HepG2 (cell line): ENCODE results near the gene FAM229A. TPM values are rescaled to one million over a fixed set of nuclear protein-coding genes. Genes with fewer than 3 reads are reported as not detected.

Source experiments
- CAMTA2 ChIP-seq: sonication (generic); formaldehyde crosslinking; IDR thresholded peaks from 2 replicates; pipeline ENCODE4 v1.4.0; 2020; ENCODE audit warnings: mild to moderate bottlenecking, missing genetic modification reagents, borderline replicate concordance
- JUNB ChIP-seq: sonication (generic); formaldehyde crosslinking; IDR thresholded peaks from 2 replicates; pipeline ENCODE4 v1.8.0; 2022; ENCODE audit warnings: missing genetic modification reagents, mild to moderate bottlenecking, borderline replicate concordance
- MAF1 ChIP-seq: sonication (generic); formaldehyde crosslinking; IDR thresholded peaks from 2 replicates; pipeline ENCODE4 v1.5.0; 2020; ENCODE audit warnings: missing genetic modification reagents, borderline replicate concordance
- PAWR ChIP-seq: sonication (generic); formaldehyde crosslinking; IDR thresholded peaks from 2 replicates; pipeline ENCODE4 v1.4.0; 2020; ENCODE audit warnings: missing genetic modification reagents, mild to moderate bottlenecking, borderline replicate concordance
- PHB2 ChIP-seq: fragments of 450-650 bp; IDR thresholded peaks from 2 replicates; pipeline ENCODE4 v1.6.1; 2018; ENCODE audit not compliant: partially characterized antibody
- RBFOX2 ChIP-seq: fragments of 200-400 bp; formaldehyde crosslinking; IDR thresholded peaks from 2 replicates; pipeline ENCODE4 v1.6.1; 2017; ENCODE audit warnings: low read depth, mild to moderate bottlenecking, low read length
- TBX3 ChIP-seq: fragments of 450-650 bp; IDR thresholded peaks from 2 replicates; pipeline ENCODE4 v1.6.1; 2017; ENCODE audit warnings: antibody characterized with exemption, mild to moderate bottlenecking, inconsistent platforms, borderline replicate concordance
- THAP7 ChIP-seq: sonication (generic); formaldehyde crosslinking; IDR thresholded peaks from 2 replicates; pipeline ENCODE4 v1.8.1; 2023; ENCODE audit warnings: mild to moderate bottlenecking, missing genetic modification reagents
- UBTF ChIP-seq: sonication (generic); formaldehyde crosslinking; IDR thresholded peaks from 2 replicates; pipeline ENCODE4 v1.4.0; 2020; ENCODE audit warnings: mild to moderate bottlenecking, missing genetic modification reagents
- ZGPAT ChIP-seq: IDR thresholded peaks from 2 replicates; pipeline ENCODE4 v1.6.1; 2016; ENCODE audit warnings: mild to moderate bottlenecking
- ZMAT5 ChIP-seq: sonication (generic); formaldehyde crosslinking; IDR thresholded peaks from 2 replicates; pipeline ENCODE4 v1.5.0; 2020; ENCODE audit warnings: mild to moderate bottlenecking, low read depth, missing genetic modification reagents, borderline replicate concordance
- ZNF136 ChIP-seq: sonication (generic); formaldehyde crosslinking; IDR thresholded peaks from 2 replicates; pipeline ENCODE4 v1.8.1; 2022; ENCODE audit warnings: low read depth, mild to moderate bottlenecking, moderate library complexity, missing genetic modification reagents
- ZNF562 ChIP-seq: sonication (generic); formaldehyde crosslinking; IDR thresholded peaks from 2 replicates; pipeline ENCODE4 v1.8.0; 2022; ENCODE audit warnings: missing genetic modification reagents, borderline replicate concordance
- ZNF768 ChIP-seq: sonication (generic); formaldehyde crosslinking; IDR thresholded peaks from 2 replicates; pipeline ENCODE4 v1.4.0; 2020; ENCODE audit warnings: missing genetic modification reagents
- ZNF878 ChIP-seq: sonication (generic); formaldehyde crosslinking; IDR thresholded peaks from 2 replicates; pipeline ENCODE4 v1.8.1; 2023; ENCODE audit warnings: mild to moderate bottlenecking, missing genetic modification reagents, moderate library complexity
- polyA plus RNA-seq, 8 experiments: library from polyadenylated mRNA; depleted of rRNA in 3 of 8; stranded (reverse) in 7 of 8; unstranded in 1 of 8; fragments of >200 nt; fragmentation: Illumina TruSeq in 4 of 8; extraction: Trizol in 4 of 8; gene quantifications; 2 replicates each; pipeline versions ENCODE4 v1.2.1 to v1.2.3, GENCODE V29; 2011 to 2016; ENCODE audit warnings: low read depth in 4 of 8, missing spikeins in 1 of 8, mixed read lengths in 1 of 8; ENCODE audit not compliant: insufficient read depth in 1 of 8
- total RNA-seq, 5 experiments: library from RNA; depleted of rRNA; stranded (reverse); fragments of >200 nt; fragmentation: Illumina TruSeq; extraction: Trizol; gene quantifications; 2 replicates each; pipeline ENCODE4 v1.2.3, GENCODE V29; 2016; ENCODE audit warnings: low read depth in 1 of 5
- TF ChIP-seq, protein P1 (sequence below): sonication (generic); formaldehyde crosslinking; IDR thresholded peaks from 2 replicates; pipeline ENCODE4 v1.9.0; 2021; ENCODE audit warnings: missing genetic modification reagents, borderline replicate concordance
- TF ChIP-seq, protein P2 (sequence below): sonication (generic); formaldehyde crosslinking; IDR thresholded peaks from 2 replicates; pipeline ENCODE4 v1.4.0; 2020; ENCODE audit warnings: missing genetic modification reagents

The FAM229A gene
- total and polyA plus RNA-seq, 2 of the 13 experiments (the other 11 are each of a cell fraction or from before 2014, with no cell fraction given) = 3.2 to 17.6 TPM

DNA sequence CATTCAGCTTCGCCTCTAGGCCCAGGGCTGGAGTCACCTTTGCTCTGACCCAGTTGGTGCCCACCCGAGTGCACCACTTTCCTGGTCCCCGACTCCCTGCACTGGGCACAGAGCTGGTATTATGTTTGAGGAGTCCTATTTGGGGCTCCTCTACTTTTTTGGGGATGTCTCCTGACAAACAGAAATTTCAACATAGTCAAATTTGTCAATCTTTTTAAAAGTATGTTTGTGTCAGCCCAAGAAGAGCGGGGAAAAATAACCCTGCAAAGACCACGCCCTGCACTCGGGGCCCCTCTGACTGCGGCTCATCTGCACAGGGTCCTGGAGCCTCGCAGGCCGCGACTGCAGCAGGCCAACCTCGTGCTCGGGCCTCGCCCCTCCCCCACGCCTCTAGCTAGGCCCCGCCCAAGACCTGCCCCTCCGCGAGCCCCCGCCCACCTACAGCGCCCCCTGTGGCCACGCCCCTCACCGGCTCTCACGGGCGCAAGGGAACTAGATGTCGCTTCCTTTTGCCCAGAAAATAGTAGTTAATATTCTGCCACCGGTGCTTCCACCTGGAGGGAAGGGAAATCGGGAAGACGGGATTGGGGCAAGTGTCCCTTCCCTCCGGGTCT is 11.4 kb downstream of the FAM229A start (continued):
- TF ChIP-seq TBX3 (no peak), ZNF768 (CRISPR knock-in tag) (peak; percentile 65; the same call in 1 of the 2 replicates), JUNB (CRISPR knock-in tag) (no peak), MAF1 (CRISPR knock-in tag) (no peak), ZGPAT (peak; percentile 87), THAP7 (CRISPR knock-in tag) (no peak), UBTF (CRISPR knock-in tag) (no peak), PAWR (CRISPR knock-in tag) (no peak), ZMAT5 (CRISPR knock-in tag) (no peak), RBFOX2 (no peak), ZNF562 (CRISPR knock-in tag) (no peak), ZNF136 (CRISPR knock-in tag) (no peak), PHB2 (no peak), CAMTA2 (no peak), ZNF878 (peak; percentile 82; the same call in 1 of the 2 replicates)
- TF ChIP-seq, protein P1, sequence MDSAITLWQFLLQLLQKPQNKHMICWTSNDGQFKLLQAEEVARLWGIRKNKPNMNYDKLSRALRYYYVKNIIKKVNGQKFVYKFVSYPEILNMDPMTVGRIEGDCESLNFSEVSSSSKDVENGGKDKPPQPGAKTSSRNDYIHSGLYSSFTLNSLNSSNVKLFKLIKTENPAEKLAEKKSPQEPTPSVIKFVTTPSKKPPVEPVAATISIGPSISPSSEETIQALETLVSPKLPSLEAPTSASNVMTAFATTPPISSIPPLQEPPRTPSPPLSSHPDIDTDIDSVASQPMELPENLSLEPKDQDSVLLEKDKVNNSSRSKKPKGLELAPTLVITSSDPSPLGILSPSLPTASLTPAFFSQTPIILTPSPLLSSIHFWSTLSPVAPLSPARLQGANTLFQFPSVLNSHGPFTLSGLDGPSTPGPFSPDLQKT (CRISPR knock-in tag) = no peak
- TF ChIP-seq, protein P2, sequence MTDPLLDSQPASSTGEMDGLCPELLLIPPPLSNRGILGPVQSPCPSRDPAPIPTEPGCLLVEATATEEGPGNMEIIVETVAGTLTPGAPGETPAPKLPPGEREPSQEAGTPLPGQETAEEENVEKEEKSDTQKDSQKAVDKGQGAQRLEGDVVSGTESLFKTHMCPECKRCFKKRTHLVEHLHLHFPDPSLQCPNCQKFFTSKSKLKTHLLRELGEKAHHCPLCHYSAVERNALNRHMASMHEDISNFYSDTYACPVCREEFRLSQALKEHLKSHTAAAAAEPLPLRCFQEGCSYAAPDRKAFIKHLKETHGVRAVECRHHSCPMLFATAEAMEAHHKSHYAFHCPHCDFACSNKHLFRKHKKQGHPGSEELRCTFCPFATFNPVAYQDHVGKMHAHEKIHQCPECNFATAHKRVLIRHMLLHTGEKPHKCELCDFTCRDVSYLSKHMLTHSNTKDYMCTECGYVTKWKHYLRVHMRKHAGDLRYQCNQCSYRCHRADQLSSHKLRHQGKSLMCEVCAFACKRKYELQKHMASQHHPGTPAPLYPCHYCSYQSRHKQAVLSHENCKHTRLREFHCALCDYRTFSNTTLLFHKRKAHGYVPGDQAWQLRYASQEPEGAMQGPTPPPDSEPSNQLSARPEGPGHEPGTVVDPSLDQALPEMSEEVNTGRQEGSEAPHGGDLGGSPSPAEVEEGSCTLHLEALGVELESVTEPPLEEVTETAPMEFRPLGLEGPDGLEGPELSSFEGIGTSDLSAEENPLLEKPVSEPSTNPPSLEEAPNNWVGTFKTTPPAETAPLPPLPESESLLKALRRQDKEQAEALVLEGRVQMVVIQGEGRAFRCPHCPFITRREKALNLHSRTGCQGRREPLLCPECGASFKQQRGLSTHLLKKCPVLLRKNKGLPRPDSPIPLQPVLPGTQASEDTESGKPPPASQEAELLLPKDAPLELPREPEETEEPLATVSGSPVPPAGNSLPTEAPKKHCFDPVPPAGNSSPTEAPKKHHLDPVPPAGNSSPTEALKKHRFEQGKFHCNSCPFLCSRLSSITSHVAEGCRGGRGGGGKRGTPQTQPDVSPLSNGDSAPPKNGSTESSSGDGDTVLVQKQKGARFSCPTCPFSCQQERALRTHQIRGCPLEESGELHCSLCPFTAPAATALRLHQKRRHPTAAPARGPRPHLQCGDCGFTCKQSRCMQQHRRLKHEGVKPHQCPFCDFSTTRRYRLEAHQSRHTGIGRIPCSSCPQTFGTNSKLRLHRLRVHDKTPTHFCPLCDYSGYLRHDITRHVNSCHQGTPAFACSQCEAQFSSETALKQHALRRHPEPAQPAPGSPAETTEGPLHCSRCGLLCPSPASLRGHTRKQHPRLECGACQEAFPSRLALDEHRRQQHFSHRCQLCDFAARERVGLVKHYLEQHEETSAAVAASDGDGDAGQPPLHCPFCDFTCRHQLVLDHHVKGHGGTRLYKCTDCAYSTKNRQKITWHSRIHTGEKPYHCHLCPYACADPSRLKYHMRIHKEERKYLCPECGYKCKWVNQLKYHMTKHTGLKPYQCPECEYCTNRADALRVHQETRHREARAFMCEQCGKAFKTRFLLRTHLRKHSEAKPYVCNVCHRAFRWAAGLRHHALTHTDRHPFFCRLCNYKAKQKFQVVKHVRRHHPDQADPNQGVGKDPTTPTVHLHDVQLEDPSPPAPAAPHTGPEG (CRISPR knock-in tag) = no peak
